ENCODE data around the gene TNFRSF25.

Gene TNFRSF25

GRCh38 chr1:6509220-6509918 lies 43.4 kb upstream of the TNFRSF25 start:
- no peaks in the 10 kb centered on the region for H3K79me2 ChIP-seq (ENCODE audit: insufficient read depth, low read length)
- H3K9me2 ChIP-seq (ENCODE audit: low read depth, low read length), result no peaks in the 10 kb centered on the region
- no peaks in the 10 kb centered on the region for H3K9me3 ChIP-seq (ENCODE audit: low read length)
- H3K4me1 ChIP-seq (ENCODE audit: insufficient read depth, low read length, severe bottlenecking), result no peaks in the 10 kb centered on the region
- H3K27me3 ChIP-seq (ENCODE audit: insufficient read depth, low read length), result no peaks in the 10 kb centered on the region; the same call in 1 of the 2 replicates
- H3K4me2 ChIP-seq (ENCODE audit: low read length), result no peak overlapping the region
- H3K27ac ChIP-seq (ENCODE audit: low read depth, low read length, poor library complexity, severe bottlenecking), result no peak overlapping the region
- TF ChIP-seq CTCF (IDR thresholded peaks at IDR 0.05; ENCODE audit: low read length) (no peak), EZH2 (IDR thresholded peaks at IDR 0.05; ENCODE audit: borderline replicate concordance, low read length) (no peak)
- H3K9ac ChIP-seq (ENCODE audit: low read length), result no peak overlapping the region
- H3K4me3 ChIP-seq (ENCODE audit: low read depth, low read length, poor library complexity, severe bottlenecking), result no peak overlapping the region
- no peaks in the 10 kb centered on the region for H4K20me1 ChIP-seq (ENCODE audit: insufficient read depth, low read length)
- no peaks in the 10 kb centered on the region for H3K36me3 ChIP-seq (ENCODE audit: insufficient read depth, low read length)
- H2AFZ ChIP-seq (ENCODE audit: low read length), result no peak overlapping the region
- H3F3A ChIP-seq (ENCODE audit: insufficient read depth, low read length), result no peaks in the 10 kb centered on the region

GRCh38 chr1:6508816-6509189 lies 42.8 kb upstream of the TNFRSF25 start:
- H3K4me2 ChIP-seq (ENCODE audit: low read length), result no peak overlapping the region
- H3K9ac ChIP-seq (ENCODE audit: low read length), result no peak overlapping the region
- H3K27me3 ChIP-seq (ENCODE audit: insufficient read depth, low read length), result no peaks in the 10 kb centered on the region; the same call in 1 of the 2 replicates

GRCh38 chr1:6508154-6508815 lies 42.3 kb upstream of the TNFRSF25 start:
- Histone ChIP-seq H3K9me3 (ENCODE audit: low read length) (no peaks in the 10 kb centered on the region), H2AFZ (ENCODE audit: low read length) (no peak overlapping the region), H3K4me3 (ENCODE audit: low read depth, low read length, poor library complexity, severe bottlenecking) (no peak overlapping the region), H3K27me3 (ENCODE audit: insufficient read depth, low read length) (no peaks in the 10 kb centered on the region; the same call in 1 of the 2 replicates), H3K4me1 (ENCODE audit: insufficient read depth, low read length, severe bottlenecking) (no peaks in the 10 kb centered on the region), H3K4me2 (ENCODE audit: low read length) (no peak overlapping the region), H3K9ac (ENCODE audit: low read length) (no peak overlapping the region), H3K36me3 (ENCODE audit: insufficient read depth, low read length) (no peaks in the 10 kb centered on the region), H3F3A (ENCODE audit: insufficient read depth, low read length) (no peaks in the 10 kb centered on the region), H3K79me2 (ENCODE audit: insufficient read depth, low read length) (no peaks in the 10 kb centered on the region), H3K27ac (ENCODE audit: low read depth, low read length, poor library complexity, severe bottlenecking) (no peak overlapping the region), H3K9me2 (ENCODE audit: low read depth, low read length) (no peaks in the 10 kb centered on the region), H4K20me1 (ENCODE audit: insufficient read depth, low read length) (no peaks in the 10 kb centered on the region)
- TF ChIP-seq EZH2 (IDR thresholded peaks at IDR 0.05; ENCODE audit: borderline replicate concordance, low read length) (no peak), CTCF (IDR thresholded peaks at IDR 0.05; ENCODE audit: low read length) (no peak)

More at GRCh38 chr1:6508816-6509189, 42.8 kb upstream of the TNFRSF25 start:
- Histone ChIP-seq H2AFZ (ENCODE audit: low read length) (no peak overlapping the region), H3K4me3 (ENCODE audit: low read depth, low read length, poor library complexity, severe bottlenecking) (no peak overlapping the region), H3K36me3 (ENCODE audit: insufficient read depth, low read length) (no peaks in the 10 kb centered on the region), H3K4me1 (ENCODE audit: insufficient read depth, low read length, severe bottlenecking) (no peaks in the 10 kb centered on the region), H3K27ac (ENCODE audit: low read depth, low read length, poor library complexity, severe bottlenecking) (no peak overlapping the region), H3F3A (ENCODE audit: insufficient read depth, low read length) (no peaks in the 10 kb centered on the region), H3K79me2 (ENCODE audit: insufficient read depth, low read length) (no peaks in the 10 kb centered on the region), H3K9me2 (ENCODE audit: low read depth, low read length) (no peaks in the 10 kb centered on the region), H3K9me3 (ENCODE audit: low read length) (no peaks in the 10 kb centered on the region), H4K20me1 (ENCODE audit: insufficient read depth, low read length) (no peaks in the 10 kb centered on the region)
- TF ChIP-seq EZH2 (IDR thresholded peaks at IDR 0.05; ENCODE audit: borderline replicate concordance, low read length) (no peak), CTCF (IDR thresholded peaks at IDR 0.05; ENCODE audit: low read length) (no peak)

Data from OCI-LY1 (cell line).